Type B pancreatic cell (in vitro differentiated cells): ENCODE measurements around the gene PYCR2. TPM values are rescaled to one million over a fixed set of nuclear protein-coding genes. Genes with fewer than 3 reads are reported as not detected.
"Not testable (repeated sequence)": the region's sequence is repeated elsewhere in the genome, so short reads cannot be mapped to it uniquely, and the experiment has no call there.

Experiments
- DNase-seq: peaks from one replicate; pipeline ENCODE4 v3.0.0; 2021; ENCODE audit warnings: mixed read lengths; ENCODE audit not compliant: unreplicated experiment; ENCODE audit errors: extremely low spot score
- H3K27ac Mint-ChIP-seq: 2 replicates; pipeline ENCODE4 v1.8.0; 2021; ENCODE audit warnings: mild to moderate bottlenecking, mixed read lengths
- H3K27me3 Mint-ChIP-seq: 2 replicates; pipeline ENCODE4 v1.8.0; 2021; ENCODE audit warnings: mixed read lengths
- H3K36me3 Mint-ChIP-seq: 2 replicates; pipeline ENCODE4 v1.8.0; 2021; ENCODE audit warnings: mixed read lengths
- H3K4me1 Mint-ChIP-seq: one replicate; pipeline ENCODE4 v1.8.0; 2021; ENCODE audit warnings: mixed read lengths; ENCODE audit not compliant: unreplicated experiment
- H3K4me3 Mint-ChIP-seq: 2 replicates; pipeline ENCODE4 v1.8.0; 2021; ENCODE audit warnings: mild to moderate bottlenecking, mixed read lengths
- H3K9me3 Mint-ChIP-seq: 2 replicates; pipeline ENCODE4 v1.8.0; 2021; ENCODE audit warnings: mixed read lengths
- total RNA-seq: library from RNA; stranded (reverse); gene quantifications from 2 replicates; pipeline ENCODE4 v1.2.1, GENCODE V29; 2021; ENCODE audit warnings: low replicate concordance
- TF ChIP-seq, protein P1 (sequence below): fragments of 200-600 bp; sonication (generic); conservative IDR thresholded peaks from 2 replicates; pipeline ENCODE4 v1.5.0; 2021; ENCODE audit warnings: antibody characterized with exemption, mild to moderate bottlenecking

PYCR2 gene
- total RNA-seq, 1 donor from 2014 or later = 46.7 TPM

DNA sequence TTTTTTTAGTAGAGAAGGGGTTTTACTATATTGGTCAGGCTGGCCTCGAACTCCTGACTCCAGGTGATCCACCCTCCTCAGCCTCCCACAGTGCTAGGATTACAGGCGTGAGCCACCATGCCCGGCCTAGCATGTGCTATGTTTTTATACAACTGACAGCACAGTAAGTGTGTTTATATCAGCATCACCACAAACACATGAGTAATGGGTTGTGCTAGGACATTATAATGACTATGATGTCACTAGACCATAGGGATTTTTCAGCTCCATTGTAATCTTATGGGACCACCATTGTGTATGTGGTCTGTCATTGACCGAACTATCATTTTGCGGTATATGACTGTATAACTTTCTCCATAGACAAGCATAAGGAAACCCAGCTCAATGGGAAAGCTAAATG, 10.7 kb upstream of the PYCR2 start:
- peaks cover 3% of the 10 kb centered on the region for H3K27me3 Mint-ChIP-seq
- no peak for DNase-seq
- peaks cover 8% of the 10 kb centered on the region for H3K4me1 Mint-ChIP-seq
- TF ChIP-seq, protein P1, sequence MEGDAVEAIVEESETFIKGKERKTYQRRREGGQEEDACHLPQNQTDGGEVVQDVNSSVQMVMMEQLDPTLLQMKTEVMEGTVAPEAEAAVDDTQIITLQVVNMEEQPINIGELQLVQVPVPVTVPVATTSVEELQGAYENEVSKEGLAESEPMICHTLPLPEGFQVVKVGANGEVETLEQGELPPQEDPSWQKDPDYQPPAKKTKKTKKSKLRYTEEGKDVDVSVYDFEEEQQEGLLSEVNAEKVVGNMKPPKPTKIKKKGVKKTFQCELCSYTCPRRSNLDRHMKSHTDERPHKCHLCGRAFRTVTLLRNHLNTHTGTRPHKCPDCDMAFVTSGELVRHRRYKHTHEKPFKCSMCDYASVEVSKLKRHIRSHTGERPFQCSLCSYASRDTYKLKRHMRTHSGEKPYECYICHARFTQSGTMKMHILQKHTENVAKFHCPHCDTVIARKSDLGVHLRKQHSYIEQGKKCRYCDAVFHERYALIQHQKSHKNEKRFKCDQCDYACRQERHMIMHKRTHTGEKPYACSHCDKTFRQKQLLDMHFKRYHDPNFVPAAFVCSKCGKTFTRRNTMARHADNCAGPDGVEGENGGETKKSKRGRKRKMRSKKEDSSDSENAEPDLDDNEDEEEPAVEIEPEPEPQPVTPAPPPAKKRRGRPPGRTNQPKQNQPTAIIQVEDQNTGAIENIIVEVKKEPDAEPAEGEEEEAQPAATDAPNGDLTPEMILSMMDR = no peak
- H3K9me3 Mint-ChIP-seq = no peaks in the 10 kb centered on the region
- H3K4me3 Mint-ChIP-seq = no peak overlapping the region
- H3K36me3 Mint-ChIP-seq = no peaks in the 10 kb centered on the region
- H3K27ac Mint-ChIP-seq = no peak overlapping the region

DNA sequence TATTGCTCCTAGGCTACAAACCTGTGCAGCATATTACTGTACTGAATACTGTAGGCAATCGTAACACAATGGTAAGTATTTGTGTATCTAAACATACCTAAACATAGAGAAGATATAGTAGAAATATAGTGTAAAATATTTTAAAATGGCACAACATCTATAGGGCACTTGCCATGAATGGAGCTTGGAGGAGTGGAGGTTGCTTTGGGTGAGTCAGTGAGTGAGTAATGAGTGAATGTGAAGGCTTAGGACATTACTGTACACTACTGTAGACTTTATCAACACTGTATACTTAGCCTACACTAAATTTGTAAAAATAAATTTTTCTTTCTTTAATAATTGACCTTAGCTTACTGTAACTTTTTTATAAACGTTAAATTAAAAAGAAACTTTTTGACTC, 9.0 kb upstream of the PYCR2 start:
- DNase-seq = no peak
- peaks cover 3% of the 10 kb centered on the region for H3K27me3 Mint-ChIP-seq
- TF ChIP-seq, protein P1 = no peak

DNA sequence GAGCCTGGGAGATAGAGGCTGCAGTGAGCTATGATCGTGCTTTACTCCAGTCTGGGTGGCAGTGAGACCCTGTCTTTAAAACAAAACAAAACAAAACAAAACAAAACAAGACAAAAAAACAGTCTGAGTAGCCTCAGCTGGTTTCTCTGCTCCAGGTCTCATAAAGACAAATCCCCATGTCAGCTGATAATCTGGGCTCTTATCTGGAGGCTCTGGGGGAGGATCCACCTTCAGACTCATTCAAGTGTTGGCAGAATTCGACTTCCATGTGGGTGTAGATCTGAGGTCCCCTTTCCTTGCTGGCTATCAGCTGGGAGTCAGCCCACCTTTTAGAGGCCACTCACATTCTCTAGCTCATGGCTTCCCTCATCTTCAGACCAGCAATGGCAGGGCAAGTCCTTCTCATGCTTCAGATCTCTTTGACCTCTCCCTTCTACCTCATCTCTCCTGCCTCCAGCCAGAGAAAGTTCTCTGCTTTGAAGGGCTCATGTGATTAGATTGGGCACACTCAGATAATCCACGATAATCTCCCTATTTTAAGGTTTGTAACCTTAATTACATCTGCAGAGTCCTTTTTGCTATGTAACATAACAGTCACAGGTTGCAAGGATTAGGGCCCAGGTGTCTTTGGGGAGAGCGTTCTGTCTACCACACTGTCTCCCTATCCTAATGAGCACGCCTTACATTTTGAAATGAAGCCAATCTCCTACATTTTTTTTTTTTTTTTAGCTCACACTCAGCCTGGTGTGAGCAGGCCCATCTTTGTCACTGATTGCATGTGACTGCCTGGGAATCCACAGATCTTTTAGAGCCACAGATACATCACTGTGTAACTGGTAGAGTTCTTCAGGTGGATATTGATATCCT, 7.5 kb upstream of the PYCR2 start:
- Mint-ChIP-seq H3K27ac (no peak overlapping the region), H3K4me3 (no peak overlapping the region), H3K9me3 (no peaks in the 10 kb centered on the region), H3K36me3 (no peaks in the 10 kb centered on the region), H3K27me3 (no peaks in the 10 kb centered on the region), H3K4me1 (peaks cover 4% of the 10 kb centered on the region)
- TF ChIP-seq, protein P1 = no peak
- no peak for DNase-seq

More for the DNA sequence above, 9.0 kb upstream of the PYCR2 start:
- Mint-ChIP-seq H3K4me1 (peaks cover 8% of the 10 kb centered on the region), H3K4me3 (no peak overlapping the region), H3K27ac (no peak overlapping the region), H3K9me3 (no peaks in the 10 kb centered on the region), H3K36me3 (no peaks in the 10 kb centered on the region)

DNA sequence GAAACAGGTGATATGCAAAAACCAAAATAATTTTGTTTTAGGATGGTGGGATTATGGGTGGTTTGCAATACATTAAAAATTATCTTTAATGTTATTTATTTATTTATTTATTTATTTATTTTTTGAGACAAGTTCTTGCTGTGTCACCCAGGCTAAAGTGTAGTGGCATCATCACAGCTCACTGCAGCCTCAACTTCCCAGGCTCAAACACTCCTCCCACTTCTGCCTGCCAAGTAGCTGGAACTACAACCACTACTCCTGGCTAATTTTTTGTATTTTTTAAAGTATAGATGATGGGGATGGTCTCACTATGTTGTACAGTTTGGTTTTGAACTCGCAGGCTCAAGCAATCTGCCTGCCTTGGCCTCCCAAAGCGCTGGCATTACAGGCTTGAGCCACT, 6.5 kb upstream of the PYCR2 start:
- Mint-ChIP-seq H3K9me3 (no peaks in the 10 kb centered on the region), H3K4me1 (no peaks in the 10 kb centered on the region), H3K4me3 (no peak overlapping the region), H3K36me3 (no peaks in the 10 kb centered on the region), H3K27ac (no peak overlapping the region), H3K27me3 (no peaks in the 10 kb centered on the region)
- DNase-seq = no peak
- TF ChIP-seq, protein P1 = no peak

DNA sequence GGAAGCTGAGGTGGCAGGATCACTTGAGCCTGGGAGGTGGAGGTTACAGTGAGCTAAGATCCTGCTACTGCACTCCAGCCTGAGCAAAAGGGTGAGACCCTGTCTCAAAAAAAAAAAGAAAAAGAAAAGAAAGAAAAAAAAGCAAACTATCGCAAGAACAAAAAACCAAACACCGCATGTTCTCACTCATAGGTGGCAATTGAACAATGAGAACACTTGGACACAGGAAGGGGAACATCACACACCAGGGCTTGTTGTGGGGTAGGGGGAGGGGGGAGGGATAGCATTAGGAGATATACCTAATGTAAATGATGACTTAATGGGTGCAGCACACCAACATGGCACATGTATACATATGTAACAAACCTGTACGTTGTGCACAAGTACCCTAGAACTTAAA, 5.4 kb upstream of the PYCR2 start:
- not testable (repeated sequence) for H3K27me3 Mint-ChIP-seq, DNase-seq, H3K36me3 Mint-ChIP-seq

More for the DNA sequence above, 5.4 kb upstream of the PYCR2 start:
- not testable (repeated sequence) for H3K27ac Mint-ChIP-seq, H3K9me3 Mint-ChIP-seq, H3K4me3 Mint-ChIP-seq, H3K4me1 Mint-ChIP-seq
